Esophagus muscularis mucosa (tissue), 4 donors: ENCODE results near the gene CALD1. TPM values are rescaled to one million over a fixed set of nuclear protein-coding genes. Genes with fewer than 3 reads are reported as not detected.

Experiments
- DNase-seq: peaks from one replicate; pipeline ENCODE4 v3.0.0-alpha.2; 2017; ENCODE audit errors: extremely low spot score
- H3K27ac ChIP-seq, 4 donors: fragments of 200-600 bp; sonication (generic); replicated peaks in 1 of 4; 1 replicate in 3 of 4; 2 replicates in 1 of 4; pipeline ENCODE4 v1.5.1; 2016 to 2019; ENCODE audit warnings: mild to moderate bottlenecking in 1 of 4
- H3K27me3 ChIP-seq, 4 donors: fragments of 200-600 bp; sonication (generic); one replicate each; pipeline versions ENCODE4 v1.5.1 to v1.6.0; 2016 to 2019
- H3K36me3 ChIP-seq, 4 donors: fragments of 200-600 bp; sonication (generic); one replicate each; pipeline ENCODE4 v1.5.1; 2016 to 2019
- H3K4me1 ChIP-seq, 4 donors: fragments of 200-600 bp; sonication (generic); one replicate each; pipeline ENCODE4 v1.5.1; 2016 to 2019
- H3K4me3 ChIP-seq, 4 donors: fragments of 200-600 bp; sonication (generic); 1 replicate in 2 of 4; 2 replicates in 2 of 4; pipeline ENCODE4 v1.5.1; 2016 to 2019; ENCODE audit warnings: mild to moderate bottlenecking in 4 of 4, moderate library complexity in 1 of 4
- H3K9me3 ChIP-seq, 4 donors: fragments of 200-600 bp; sonication (generic); 1 replicate in 3 of 4; 2 replicates in 1 of 4; pipeline ENCODE4 v1.5.1; 2016 to 2019
- EP300 ChIP-seq: sonication (generic); formaldehyde crosslinking; IDR thresholded peaks from one replicate; pipeline ENCODE4 v1.6.1; 2017; ENCODE audit warnings: antibody characterized with exemption
- POLR2A ChIP-seq: fragments of 450-650 bp; IDR thresholded peaks from one replicate; pipeline ENCODE4 v1.6.1; 2017; ENCODE audit warnings: antibody characterized with exemption, moderate library complexity, mild to moderate bottlenecking, low read depth
- POLR2AphosphoS5 ChIP-seq, 2 donors: sonication (generic); formaldehyde crosslinking; IDR thresholded peaks; one replicate each; pipeline ENCODE4 v1.6.1; 2017; ENCODE audit warnings: antibody characterized with exemption in 2 of 2
- WGBS: methylation state at CpG from one replicate; pipeline ENCODE4 v1.1.5; 2018; 5-methylcytosine and 5-hydroxymethylcytosine counted together
- intact Hi-C: fragments of 100-400 bp; cut with DNase I; formaldehyde crosslinking; loops from one replicate; pipeline ENCODE4 v1.15.1; 2023
- total RNA-seq, 4 donors: library from RNA; depleted of rRNA; stranded (reverse); fragments of >200 nt; gene quantifications; one replicate each; pipeline versions ENCODE4 v1.1.0 to v1.2.1, GENCODE V29; 2016
- TF ChIP-seq, protein P1 (sequence below), 3 experiments: fragments of 200-600 bp in 2 of 3; fragments of 450-650 bp in 1 of 3; sonication (generic) in 2 of 3; IDR thresholded peaks; one replicate each; pipeline ENCODE4 v1.5.1; 2017 to 2019; ENCODE audit warnings: antibody characterized with exemption in 3 of 3, mild to moderate bottlenecking in 2 of 3, moderate library complexity in 1 of 3

The CALD1 gene
- total RNA-seq, 4 donors from 2014 or later, result 2,057 to 3,140 (median 2,687) TPM

DNA sequence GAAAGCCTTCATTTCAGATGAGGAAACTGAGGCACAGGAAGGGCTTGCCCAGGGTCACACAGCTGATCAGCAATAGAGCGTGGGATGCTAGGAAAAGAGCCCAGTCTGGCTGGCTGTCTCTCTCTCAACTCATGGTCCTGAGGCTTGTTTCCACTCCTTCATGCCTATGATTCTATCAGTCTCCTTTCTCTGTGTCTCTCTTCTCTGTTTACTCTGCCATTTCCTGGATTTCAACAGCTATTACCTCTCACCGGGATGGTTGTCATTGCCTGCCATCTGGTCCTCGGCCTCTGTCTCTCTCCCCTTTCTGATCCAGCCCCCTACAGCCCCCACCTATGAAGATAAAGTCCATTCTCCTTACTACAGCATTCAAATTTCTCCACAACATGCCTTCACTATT is 113.5 kb downstream of the CALD1 start:
- DNase-seq, result no peak
- Histone ChIP-seq H3K4me3 (peak overlapping the region; percentile 48 to 60 (median 52)), H3K4me1 (peaks cover 45 to 72% (median 68%) of the 10 kb centered on the region in 4 donors), H3K27me3 (no peaks in the 10 kb centered on the region), H3K27ac (peak overlapping the region; percentile 78 to 87 (median 83)), H3K36me3 (peaks cover 0 to 20% (median 6%) of the 10 kb centered on the region in 4 donors), H3K9me3 (peaks cover 0 to 12% (median 9%) of the 10 kb centered on the region in 4 donors)
- WGBS, result 58% methylated on average over 3 of the region's 3 CpGs
- no peak for TF ChIP-seq POLR2A
- TF ChIP-seq EP300, result no peak
- TF ChIP-seq, protein P1, sequence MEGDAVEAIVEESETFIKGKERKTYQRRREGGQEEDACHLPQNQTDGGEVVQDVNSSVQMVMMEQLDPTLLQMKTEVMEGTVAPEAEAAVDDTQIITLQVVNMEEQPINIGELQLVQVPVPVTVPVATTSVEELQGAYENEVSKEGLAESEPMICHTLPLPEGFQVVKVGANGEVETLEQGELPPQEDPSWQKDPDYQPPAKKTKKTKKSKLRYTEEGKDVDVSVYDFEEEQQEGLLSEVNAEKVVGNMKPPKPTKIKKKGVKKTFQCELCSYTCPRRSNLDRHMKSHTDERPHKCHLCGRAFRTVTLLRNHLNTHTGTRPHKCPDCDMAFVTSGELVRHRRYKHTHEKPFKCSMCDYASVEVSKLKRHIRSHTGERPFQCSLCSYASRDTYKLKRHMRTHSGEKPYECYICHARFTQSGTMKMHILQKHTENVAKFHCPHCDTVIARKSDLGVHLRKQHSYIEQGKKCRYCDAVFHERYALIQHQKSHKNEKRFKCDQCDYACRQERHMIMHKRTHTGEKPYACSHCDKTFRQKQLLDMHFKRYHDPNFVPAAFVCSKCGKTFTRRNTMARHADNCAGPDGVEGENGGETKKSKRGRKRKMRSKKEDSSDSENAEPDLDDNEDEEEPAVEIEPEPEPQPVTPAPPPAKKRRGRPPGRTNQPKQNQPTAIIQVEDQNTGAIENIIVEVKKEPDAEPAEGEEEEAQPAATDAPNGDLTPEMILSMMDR (IDR thresholded peaks at IDR 0.05), result no peak
- TF ChIP-seq POLR2AphosphoS5 (IDR thresholded peaks at IDR 0.05), result no peak
- intact Hi-C loops, result no loop called here

DNA sequence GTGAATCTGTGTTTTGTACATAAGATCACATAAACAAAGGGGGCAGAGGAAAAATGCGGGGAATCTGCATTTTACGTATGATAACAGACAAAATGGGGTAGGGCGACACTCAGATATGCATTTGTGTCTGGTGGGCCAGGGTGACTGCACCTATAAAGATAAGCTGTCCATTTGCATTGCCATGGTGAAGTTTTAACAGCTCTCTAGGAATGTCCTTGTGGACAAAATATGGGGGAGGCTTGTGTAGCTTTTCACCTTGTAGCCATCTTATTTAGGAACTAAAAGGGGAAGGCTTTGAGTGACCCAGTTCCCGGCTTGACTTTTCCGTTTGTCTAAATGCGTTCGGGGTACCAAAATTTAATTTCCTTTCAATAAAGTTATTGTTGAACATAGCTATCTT is 114.5 kb downstream of the CALD1 start:
- WGBS, result 88% methylated on average over 7 of the region's 7 CpGs
- Histone ChIP-seq H3K27me3 (no peaks in the 10 kb centered on the region), H3K4me3 (peak overlapping the region; percentile 48 to 60 (median 52)), H3K9me3 (peaks cover 0 to 12% (median 9%) of the 10 kb centered on the region in 4 donors), H3K36me3 (peaks cover 0 to 13% (median 6%) of the 10 kb centered on the region in 4 donors), H3K4me1 (peaks cover 47 to 75% (median 68%) of the 10 kb centered on the region in 4 donors), H3K27ac (peak overlapping the region; percentile 78 to 87 (median 83))
- TF ChIP-seq POLR2A (no peak), EP300 (no peak), POLR2AphosphoS5 (IDR thresholded peaks at IDR 0.05) (no peak)
- TF ChIP-seq, protein P1 (IDR thresholded peaks at IDR 0.05), result no peak
- intact Hi-C loops, result no loop called here
- no peak for DNase-seq

DNA sequence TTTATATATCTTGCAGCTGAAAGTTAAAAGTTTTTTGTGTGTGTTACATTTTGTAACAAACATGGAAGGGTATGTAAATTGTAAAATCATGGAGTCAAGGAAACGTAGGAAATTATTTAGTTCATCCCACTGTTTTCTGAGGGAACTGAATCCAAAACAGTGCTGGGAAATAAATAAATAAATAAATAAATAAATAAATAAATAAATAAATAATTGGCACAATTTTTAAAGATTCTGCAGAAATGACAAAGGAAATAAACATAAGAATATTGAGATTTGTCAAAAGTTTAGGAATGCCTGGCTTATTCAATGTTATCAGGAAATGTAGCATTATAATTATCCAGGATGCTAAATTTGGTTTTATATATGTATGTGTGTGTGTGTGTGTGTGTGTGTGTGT is 115.5 kb downstream of the CALD1 start:
- WGBS, result 88% methylated on average over 1 of the region's 1 CpG
- DNase-seq, result no peak
- TF ChIP-seq POLR2A (no peak), POLR2AphosphoS5 (IDR thresholded peaks at IDR 0.05) (no peak), EP300 (no peak)
- TF ChIP-seq, protein P1 (IDR thresholded peaks at IDR 0.05), result no peak
- H3K9me3 ChIP-seq, result peaks cover 0 to 12% (median 9%) of the 10 kb centered on the region in 4 donors
- peaks cover 0 to 10% (median 6%) of the 10 kb centered on the region in 4 donors for H3K36me3 ChIP-seq
- intact Hi-C loops, result no loop called here
- H3K4me3 ChIP-seq, result no peak overlapping the region
- no peaks in the 10 kb centered on the region for H3K27me3 ChIP-seq
- peaks cover 55 to 75% (median 69%) of the 10 kb centered on the region in 4 donors for H3K4me1 ChIP-seq
- H3K27ac ChIP-seq, result peak overlapping the region in 2 of 4 donors; percentile 84 to 89

DNA sequence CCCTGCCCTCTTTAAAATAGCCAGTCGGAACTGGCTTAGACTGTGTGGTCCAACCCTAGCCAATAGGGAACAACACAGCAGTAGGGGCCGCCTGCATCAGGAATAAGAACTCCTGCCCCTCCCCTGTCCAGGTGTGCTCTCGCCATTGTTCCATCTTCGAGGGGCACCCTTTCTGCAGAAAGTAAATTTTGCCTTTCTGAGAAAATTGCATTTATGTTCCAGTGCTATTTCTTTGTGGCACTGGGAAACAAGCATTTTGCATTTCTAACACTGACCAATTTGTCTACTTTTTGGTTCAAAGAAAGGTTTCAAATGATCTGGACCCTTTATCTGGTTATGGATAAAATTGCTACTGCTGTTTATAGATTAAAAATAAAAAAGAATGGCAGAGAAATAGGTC is 116.6 kb downstream of the CALD1 start:
- no peak for TF ChIP-seq POLR2AphosphoS5 (IDR thresholded peaks at IDR 0.05)
- TF ChIP-seq POLR2A, result no peak

DNA sequence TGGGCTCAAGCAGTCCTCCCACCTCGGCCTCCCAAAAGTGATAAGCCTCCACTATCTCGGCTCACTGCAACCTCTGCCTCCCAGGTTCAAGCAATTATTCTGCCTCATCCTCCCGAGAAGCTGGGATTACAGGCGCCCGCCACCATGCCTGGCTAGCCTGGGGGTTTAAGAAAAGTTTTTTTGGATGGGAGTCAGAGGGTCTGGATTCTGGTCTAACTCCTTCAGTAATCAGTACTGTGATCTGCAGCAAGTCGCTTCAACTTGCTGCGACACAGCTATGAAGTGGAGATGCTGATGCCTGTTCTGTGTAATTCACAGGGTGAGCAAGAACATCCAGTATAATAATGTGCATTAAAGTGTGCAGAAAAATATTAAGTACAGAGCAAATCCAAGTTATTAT is 118.5 kb downstream of the CALD1 start:
- DNase-seq, result no peak
- H3K27ac ChIP-seq, result peak overlapping the region; percentile 8 to 89 (median 76)
- TF ChIP-seq EP300, result no peak
- no peak for TF ChIP-seq POLR2A
- TF ChIP-seq POLR2AphosphoS5 (IDR thresholded peaks at IDR 0.05), result no peak
- TF ChIP-seq, protein P1 (IDR thresholded peaks at IDR 0.05), result no peak
- peaks cover 0 to 14% (median 8%) of the 10 kb centered on the region in 4 donors for H3K36me3 ChIP-seq
- 95% methylated on average over 7 of the region's 7 CpGs for WGBS
- H3K27me3 ChIP-seq, result no peaks in the 10 kb centered on the region
- intact Hi-C loops, result no loop called here
- peaks cover 0 to 12% (median 9%) of the 10 kb centered on the region in 4 donors for H3K9me3 ChIP-seq
- H3K4me1 ChIP-seq, result peaks cover 62 to 75% (median 71%) of the 10 kb centered on the region in 4 donors
- no peak overlapping the region for H3K4me3 ChIP-seq

More for the DNA sequence above, 116.6 kb downstream of the CALD1 start:
- Histone ChIP-seq H3K27ac (peak overlapping the region in 1 of 4 donors; percentile 89), H3K4me3 (no peak overlapping the region), H3K27me3 (no peaks in the 10 kb centered on the region), H3K4me1 (peaks cover 55 to 75% (median 69%) of the 10 kb centered on the region in 4 donors), H3K36me3 (peaks cover 0 to 14% (median 7%) of the 10 kb centered on the region in 4 donors), H3K9me3 (peaks cover 0 to 12% (median 9%) of the 10 kb centered on the region in 4 donors)
- intact Hi-C loops, result no loop called here
- 94% methylated on average over 4 of the region's 4 CpGs for WGBS
- DNase-seq, result no peak
